Psoas muscle (tissue), 8 donors: Measurements from ENCODE around the gene ARHGEF18. TPM values are rescaled to one million over a fixed set of nuclear protein-coding genes. Genes with fewer than 3 reads are reported as not detected.
"Not testable (repeated sequence)": the region's sequence is repeated elsewhere in the genome, so short reads cannot be mapped to it uniquely, and the experiment has no call there.

ENCODE experiments used
- ATAC-seq, 4 donors: fragments of 200-7000 bp; cut with Tn5 transposase; one replicate each; pipeline ENCODE4 v1.9.1; 2020; ENCODE audit warnings: moderate library complexity in 3 of 4, mild to moderate bottlenecking in 2 of 4
- DNase-seq, 2 donors: peaks; one replicate each; pipeline ENCODE4 v3.0.0-alpha.2; 2020
- H3K27ac ChIP-seq: fragments of 200-600 bp; one replicate; pipeline ENCODE4 v1.8.0; 2022
- H3K27me3 ChIP-seq, 3 donors: fragments of 200-600 bp in 1 of 3; one replicate each; pipeline versions ENCODE4 v1.6.1 to v1.8.0; 2013 to 2022; ENCODE audit warnings: low read length in 2 of 3, mild to moderate bottlenecking in 2 of 3, moderate library complexity in 1 of 3; ENCODE audit not compliant: insufficient read depth in 3 of 3
- H3K36me3 ChIP-seq, 2 donors: fragments of 200-600 bp in 1 of 2; one replicate each; pipeline versions ENCODE4 v1.6.1 to v1.8.0; 2013 to 2022; ENCODE audit warnings: low read depth in 1 of 2, mild to moderate bottlenecking in 1 of 2, moderate library complexity in 1 of 2; ENCODE audit not compliant: insufficient read depth in 1 of 2
- H3K4me1 ChIP-seq: fragments of 200-600 bp; one replicate; pipeline ENCODE4 v1.8.0; 2022
- H3K4me3 ChIP-seq: fragments of 200-600 bp; one replicate; pipeline ENCODE4 v1.8.0; 2022; ENCODE audit warnings: mild to moderate bottlenecking
- H3K9me3 ChIP-seq: fragments of 200-600 bp; one replicate; pipeline ENCODE4 v1.8.0; 2022
- CTCF ChIP-seq: fragments of 200-600 bp; IDR thresholded peaks from one replicate; pipeline ENCODE4 v1.8.0; 2022; ENCODE audit warnings: antibody characterized with exemption
- WGBS, 3 donors: extraction: QIAGEN DNeasy Blood & Tissue Kit; methylation state at CpG; one replicate each; pipeline versions ENCODE4 v1.1.6 to v1.1.7; 2013; 5-methylcytosine and 5-hydroxymethylcytosine counted together
- intact Hi-C, 2 donors: fragments of 100-400 bp; cut with DNase I; formaldehyde crosslinking; loops; one replicate each; pipeline versions ENCODE4 v1.11.0 to v1.14.2; 2022
- polyA plus RNA-seq, 3 donors: library from polyadenylated mRNA; stranded (reverse); fragments of 200-250 nt; gene quantifications; one replicate each; pipeline ENCODE4 v1.2.3, GENCODE V29; 2013
- total RNA-seq, 4 donors: library from RNA; stranded (reverse); fragmentation: NEBNext Ultra II Directional in 2 of 4; extraction: Animal tissue kit (Norgen Biotek cat#: 25700) in 2 of 4; gene quantifications; one replicate each; pipeline versions ENCODE4 v1.2.1 to v1.2.4, GENCODE V29; 2021 to 2023
- donor health status: healthy with polysubstance abuse.
- donor health status: DM: no; HTN: no; CAD: no; lungs with moderate emphysema.
- donor health status: Bipolar disorder and iron deficiency.
- donor health status: healthy.
- donor health status: DM: yes; HTN: yes; CAD: no.
- donor health status: DM: no; HTN: no; CAD: no.
- donor health status: DM: no; HTN: no; CAD: no.
- donor health status: DM: yes; HTN: yes; CAD: no.

ARHGEF18 gene
- total and polyA plus RNA-seq, 7 donors: 3.5 to 12.2 (median 6.6) TPM

- WGBS, 3 donors: 78 to 93% (median 86%) methylated on average over 7 of the region's 7 CpGs
- no peak overlapping the region for H3K4me3 ChIP-seq
- no peaks in the 10 kb centered on the region for H3K4me1 ChIP-seq
- H3K27ac ChIP-seq: no peak overlapping the region
- H3K27me3 ChIP-seq: no peaks in the 10 kb centered on the region
- no peak for DNase-seq
- no peaks in the 10 kb centered on the region for H3K9me3 ChIP-seq
- H3K36me3 ChIP-seq: no peaks in the 10 kb centered on the region
- no peak for TF ChIP-seq CTCF
- intact Hi-C loops: no loop called here
- no peak for ATAC-seq
Measured at GRCh38 chr19:7307590-7308218, 41.0 kb upstream of the ARHGEF18 start.

- not testable (repeated sequence) for DNase-seq, ATAC-seq
- 38 to 55% (median 40%) methylated on average over 9 of the region's 9 CpGs for WGBS, 3 donors
Measured at GRCh38 chr19:7308327-7308726, 40.4 kb upstream of the ARHGEF18 start.

GRCh38 chr19:7311911-7312310 is 36.8 kb upstream of the ARHGEF18 start:
- Histone ChIP-seq H3K27me3 (no peaks in the 10 kb centered on the region), H3K9me3 (no peaks in the 10 kb centered on the region), H3K4me3 (no peak overlapping the region), H3K27ac (no peak overlapping the region), H3K4me1 (no peaks in the 10 kb centered on the region), H3K36me3 (no peaks in the 10 kb centered on the region)
- no peak for TF ChIP-seq CTCF
- 89 to 94% (median 92%) methylated on average over 12 of the region's 12 CpGs for WGBS, 3 donors
- DNase-seq: no peak
- intact Hi-C loops: no loop called here
- ATAC-seq: no peak

More at GRCh38 chr19:7308327-7308726, 40.4 kb upstream of the ARHGEF18 start:
- H3K9me3 ChIP-seq, H3K4me1 ChIP-seq, H3K27ac ChIP-seq, H3K27me3 ChIP-seq, H3K36me3 ChIP-seq, H3K4me3 ChIP-seq, intact Hi-C loops: not testable (repeated sequence)

GRCh38 chr19:7312816-7313215 is 35.9 kb upstream of the ARHGEF18 start:
- Histone ChIP-seq H3K4me1 (no peaks in the 10 kb centered on the region), H3K4me3 (no peak overlapping the region), H3K27ac (no peak overlapping the region), H3K9me3 (no peaks in the 10 kb centered on the region), H3K27me3 (no peaks in the 10 kb centered on the region), H3K36me3 (no peaks in the 10 kb centered on the region)
- TF ChIP-seq CTCF: no peak
- ATAC-seq: no peak
- intact Hi-C loops: no loop called here
- no peak for DNase-seq
- WGBS, 3 donors: 56 to 66% (median 62%) methylated on average over 7 of the region's 7 CpGs

- intact Hi-C loops: no loop called here
- H3K36me3 ChIP-seq: no peaks in the 10 kb centered on the region
- no peaks in the 10 kb centered on the region for H3K9me3 ChIP-seq
- WGBS, 3 donors: 40 to 46% (median 44%) methylated on average over 2 of the region's 2 CpGs
- H3K4me1 ChIP-seq: no peaks in the 10 kb centered on the region
- no peak overlapping the region for H3K27ac ChIP-seq
- ATAC-seq: no peak
- no peak overlapping the region for H3K4me3 ChIP-seq
- no peak for TF ChIP-seq CTCF
- no peak for DNase-seq
- H3K27me3 ChIP-seq: no peaks in the 10 kb centered on the region
Measured at GRCh38 chr19:7318176-7318575, 30.6 kb upstream of the ARHGEF18 start.
